Neural crest cell (in vitro differentiated cells): ENCODE data around the gene SVEP1. TPM values are rescaled to one million over a fixed set of nuclear protein-coding genes. Genes with fewer than 3 reads are reported as not detected.

ENCODE experiments used
- DNase-seq: peaks from one replicate; pipeline ENCODE4 v3.0.0; 2021; ENCODE audit warnings: low read depth, mixed read lengths, low spot score
- H3K27ac Mint-ChIP-seq: one replicate; pipeline ENCODE4 v1.8.0; 2021; ENCODE audit warnings: mild to moderate bottlenecking, mixed read lengths; ENCODE audit not compliant: unreplicated experiment
- H3K27me3 Mint-ChIP-seq: 2 replicates; pipeline ENCODE4 v1.8.0; 2021; ENCODE audit warnings: low read depth, mild to moderate bottlenecking, mixed read lengths
- H3K36me3 Mint-ChIP-seq: 2 replicates; pipeline ENCODE4 v1.8.0; 2021; ENCODE audit warnings: low read depth, mild to moderate bottlenecking, mixed read lengths
- H3K4me1 Mint-ChIP-seq: 2 replicates; pipeline ENCODE4 v1.8.0; 2021; ENCODE audit warnings: mixed read lengths
- H3K4me3 Mint-ChIP-seq: one replicate; pipeline ENCODE4 v1.8.0; 2021; ENCODE audit warnings: mild to moderate bottlenecking, mixed read lengths
- H3K9me3 Mint-ChIP-seq: 2 replicates; pipeline ENCODE4 v1.8.0; 2021; ENCODE audit warnings: mixed read lengths
- CTCF ChIP-seq: fragments of 200-600 bp; sonication (generic); conservative IDR thresholded peaks from 2 replicates; pipeline ENCODE4 v1.5.0; 2021; ENCODE audit warnings: antibody characterized with exemption, mild to moderate bottlenecking
- total RNA-seq: library from RNA; stranded (reverse); gene quantifications from 2 replicates; pipeline ENCODE4 v1.2.1, GENCODE V29; 2021

SVEP1 gene
- total RNA-seq, 1 donor from 2014 or later, result 1.3 TPM

DNA sequence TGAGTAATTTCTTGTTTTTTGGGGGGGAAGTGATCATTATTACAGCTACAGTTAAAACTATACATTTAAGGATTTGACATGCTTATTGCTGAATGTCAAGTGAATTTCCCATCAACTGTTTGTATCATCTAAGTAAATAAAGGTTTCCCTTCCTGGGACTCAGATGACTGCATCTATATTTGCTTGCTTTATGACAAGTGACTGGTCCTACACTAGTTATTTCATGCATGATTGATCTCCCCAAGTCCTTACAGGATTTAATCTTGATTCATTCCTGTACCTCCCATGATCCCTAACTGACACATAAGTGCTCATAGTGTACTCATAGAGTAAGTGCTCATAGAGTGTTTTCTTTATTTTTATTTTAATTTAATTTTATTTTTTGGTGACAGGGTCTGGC, 244.7 kb downstream of the SVEP1 start:
- Mint-ChIP-seq H3K4me3 (no peak overlapping the region), H3K27me3 (no peaks in the 10 kb centered on the region), H3K36me3 (no peaks in the 10 kb centered on the region), H3K4me1 (no peaks in the 10 kb centered on the region), H3K9me3 (no peaks in the 10 kb centered on the region), H3K27ac (no peak overlapping the region)
- no peak for DNase-seq
- no peak for TF ChIP-seq CTCF

DNA sequence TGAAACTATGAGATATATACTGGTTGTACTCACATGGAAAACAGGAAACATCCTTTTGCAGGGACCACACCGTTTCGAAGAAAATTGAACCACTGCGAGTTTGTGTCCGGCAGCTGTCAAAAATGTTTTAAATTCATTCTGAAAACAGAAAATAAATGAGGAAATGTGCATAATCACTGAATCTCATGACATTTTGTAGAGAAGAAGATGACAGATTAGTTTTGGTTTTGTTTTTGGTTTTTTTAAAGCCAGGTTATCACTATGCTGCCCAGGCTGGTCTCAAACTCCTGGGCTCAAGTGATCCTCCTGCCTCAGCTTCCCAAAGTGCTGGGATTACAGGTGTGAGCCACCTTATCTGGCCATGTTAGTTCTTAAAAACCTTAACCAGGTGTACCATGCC, 245.4 kb downstream of the SVEP1 start:
- no peak for DNase-seq
- Mint-ChIP-seq H3K36me3 (no peaks in the 10 kb centered on the region), H3K4me3 (no peak overlapping the region), H3K9me3 (no peaks in the 10 kb centered on the region), H3K4me1 (no peaks in the 10 kb centered on the region), H3K27me3 (no peaks in the 10 kb centered on the region), H3K27ac (no peak overlapping the region)
- TF ChIP-seq CTCF, result no peak

DNA sequence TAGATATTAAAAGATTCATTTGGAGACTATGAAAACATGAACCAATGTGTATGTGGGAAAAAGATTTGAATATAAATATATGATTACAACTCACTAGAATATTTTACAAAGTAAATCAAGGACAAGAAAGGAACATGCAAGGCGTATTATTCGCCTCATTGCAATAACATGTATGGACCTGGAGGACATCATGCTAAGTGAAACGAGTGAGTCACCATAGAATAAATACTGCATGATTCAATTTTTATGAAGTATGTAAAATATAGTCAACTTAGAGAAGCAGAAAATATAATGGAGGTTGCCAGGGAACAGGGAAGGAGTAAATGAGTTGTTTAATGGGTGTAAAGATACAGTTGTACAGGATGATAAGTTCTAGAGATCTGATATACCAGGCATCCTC, 246.8 kb downstream of the SVEP1 start:
- TF ChIP-seq CTCF, result no peak
- no peak overlapping the region for H3K4me3 Mint-ChIP-seq

DNA sequence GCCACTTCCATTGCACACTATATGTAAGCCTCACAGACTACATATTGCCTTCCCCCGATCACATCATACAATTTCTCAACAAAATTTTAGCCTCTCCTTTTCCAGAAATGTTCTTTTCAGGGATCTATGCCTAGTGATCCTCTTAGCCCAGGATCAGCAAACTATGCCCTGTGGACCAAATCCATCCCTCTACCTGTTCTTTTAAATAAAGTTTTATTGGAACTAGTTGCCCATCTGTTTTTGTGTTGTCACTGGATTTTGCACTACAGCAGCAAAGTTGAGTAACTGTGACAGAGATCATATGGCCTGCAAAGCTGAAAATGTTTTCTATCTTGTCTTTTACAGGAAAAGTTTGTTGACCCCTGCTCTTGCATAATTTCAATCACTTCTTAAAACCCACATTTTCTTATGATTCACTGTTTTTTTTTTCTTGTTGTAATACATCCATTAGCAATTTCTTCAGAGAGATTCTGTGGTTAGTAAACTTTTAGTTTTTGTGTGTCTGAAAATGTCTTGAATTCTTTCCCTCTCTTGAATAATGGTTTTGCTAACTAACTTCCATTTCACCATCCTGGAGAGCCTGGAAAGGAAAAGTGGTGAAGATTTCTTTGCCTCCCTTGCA, 248.9 kb downstream of the SVEP1 start:
- TF ChIP-seq CTCF, result no peak
- Mint-ChIP-seq H3K9me3 (no peaks in the 10 kb centered on the region), H3K4me3 (no peak overlapping the region), H3K27ac (no peak overlapping the region), H3K36me3 (no peaks in the 10 kb centered on the region), H3K4me1 (no peaks in the 10 kb centered on the region), H3K27me3 (no peaks in the 10 kb centered on the region)
- no peak for DNase-seq

More for the DNA sequence above, 246.8 kb downstream of the SVEP1 start:
- Mint-ChIP-seq H3K36me3 (no peaks in the 10 kb centered on the region), H3K4me1 (no peaks in the 10 kb centered on the region), H3K27ac (no peak overlapping the region), H3K9me3 (no peaks in the 10 kb centered on the region), H3K27me3 (no peaks in the 10 kb centered on the region)
- DNase-seq, result no peak

GRCh38 chr9:110329639-110330230, 249.8 kb downstream of the SVEP1 start:
- Mint-ChIP-seq H3K9me3 (no peaks in the 10 kb centered on the region), H3K36me3 (no peaks in the 10 kb centered on the region), H3K4me1 (no peaks in the 10 kb centered on the region), H3K4me3 (no peak overlapping the region), H3K27me3 (no peaks in the 10 kb centered on the region), H3K27ac (no peak overlapping the region)
- DNase-seq, result no peak
- TF ChIP-seq CTCF, result no peak
